Lower lobe of right lung (tissue), 2 donors: ENCODE measurements around the gene PHF21A. TPM values are rescaled to one million over a fixed set of nuclear protein-coding genes. Genes with fewer than 3 reads are reported as not detected.
"Not testable (repeated sequence)": the region's sequence is repeated elsewhere in the genome, so short reads cannot be mapped to it uniquely, and the experiment has no call there.

ENCODE experiments used
- ATAC-seq, 2 donors: fragments of 200-7000 bp; cut with Tn5 transposase; one replicate each; pipeline ENCODE4 v1.9.1; 2020 to 2022; ENCODE audit warnings: mild to moderate bottlenecking in 2 of 2, moderate library complexity in 2 of 2
- DNase-seq: peaks from one replicate; pipeline ENCODE4 v3.0.0-alpha.2; 2020
- H3K27ac ChIP-seq: fragments of 200-600 bp; one replicate; pipeline ENCODE4 v1.8.0; 2022
- H3K27me3 ChIP-seq: fragments of 200-600 bp; one replicate; pipeline ENCODE4 v1.8.0; 2022; ENCODE audit warnings: low read depth
- H3K36me3 ChIP-seq: fragments of 200-600 bp; one replicate; pipeline ENCODE4 v1.8.0; 2022; ENCODE audit warnings: mild to moderate bottlenecking
- H3K4me1 ChIP-seq: fragments of 200-600 bp; one replicate; pipeline ENCODE4 v1.8.0; 2022
- H3K4me3 ChIP-seq: fragments of 200-600 bp; one replicate; pipeline ENCODE4 v1.8.0; 2022; ENCODE audit warnings: mild to moderate bottlenecking
- H3K9me3 ChIP-seq: fragments of 200-600 bp; one replicate; pipeline ENCODE4 v1.8.0; 2022
- CTCF ChIP-seq: fragments of 200-600 bp; IDR thresholded peaks from one replicate; pipeline ENCODE4 v1.8.0; 2022; ENCODE audit warnings: antibody characterized with exemption, mild to moderate bottlenecking
- intact Hi-C: fragments of 100-400 bp; cut with DNase I; formaldehyde crosslinking; loops from one replicate; pipeline ENCODE4 v1.11.0; 2022
- total RNA-seq: library from RNA; stranded (reverse); fragmentation: NEBNext Ultra II Directional; extraction: Animal tissue kit (Norgen Biotek cat#: 25700); gene quantifications from one replicate; pipeline ENCODE4 v1.2.1, GENCODE V29; 2021
- donor health status: DM: no; HTN: yes; CAD: no; lungs with severe emphysema.

The PHF21A gene
- total RNA-seq, 1 donor from 2014 or later: 48.4 TPM

DNA sequence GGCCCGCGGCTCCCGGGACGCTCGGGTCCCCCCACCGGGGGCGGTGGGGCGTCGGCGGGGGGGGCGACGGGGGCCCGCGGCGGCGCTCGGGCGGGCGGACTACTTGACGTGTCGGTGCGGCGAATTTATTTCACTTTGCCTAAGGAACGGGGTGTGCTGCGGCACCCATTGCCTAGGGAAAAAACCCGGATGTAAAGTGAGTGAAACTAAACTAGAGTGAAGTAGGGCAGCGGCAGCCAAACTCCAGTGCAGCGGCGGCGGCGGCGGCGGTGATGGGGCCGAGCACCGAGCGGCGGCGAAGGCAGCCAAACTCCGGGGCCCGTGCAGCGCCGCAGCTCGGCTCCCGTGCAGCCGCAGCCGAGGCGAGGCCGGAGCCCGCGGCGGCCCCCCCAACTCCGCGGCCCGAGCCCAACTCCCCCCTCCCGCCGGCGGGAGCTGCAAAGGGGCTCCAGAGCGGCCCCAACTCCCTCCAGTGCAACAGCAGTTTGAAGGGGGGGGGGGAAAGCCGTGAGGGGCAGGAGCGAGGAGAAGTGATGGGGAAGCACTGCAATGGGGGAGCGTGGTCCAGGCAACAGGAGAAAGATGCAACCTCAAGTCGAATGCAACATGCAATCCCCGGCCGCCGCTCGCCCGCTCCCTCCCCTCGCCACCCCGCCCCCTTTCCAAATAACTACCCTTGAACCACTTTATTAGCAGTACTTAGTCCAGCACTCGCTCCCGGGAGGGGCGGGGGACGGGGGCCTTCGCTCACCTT is 647 bp upstream of the PHF21A start:
- TF ChIP-seq CTCF: no peak
- Histone ChIP-seq H3K27me3 (no peaks in the 10 kb centered on the region), H3K4me3 (peak overlapping the region; percentile 72), H3K4me1 (peaks cover 24% of the 10 kb centered on the region), H3K27ac (peak overlapping the region; percentile 88), H3K9me3 (no peaks in the 10 kb centered on the region), H3K36me3 (no peaks in the 10 kb centered on the region)
- peak; percentile 66 to 76 for ATAC-seq
- peak; percentile 85 for DNase-seq
- intact Hi-C loops: no loop called here

DNA sequence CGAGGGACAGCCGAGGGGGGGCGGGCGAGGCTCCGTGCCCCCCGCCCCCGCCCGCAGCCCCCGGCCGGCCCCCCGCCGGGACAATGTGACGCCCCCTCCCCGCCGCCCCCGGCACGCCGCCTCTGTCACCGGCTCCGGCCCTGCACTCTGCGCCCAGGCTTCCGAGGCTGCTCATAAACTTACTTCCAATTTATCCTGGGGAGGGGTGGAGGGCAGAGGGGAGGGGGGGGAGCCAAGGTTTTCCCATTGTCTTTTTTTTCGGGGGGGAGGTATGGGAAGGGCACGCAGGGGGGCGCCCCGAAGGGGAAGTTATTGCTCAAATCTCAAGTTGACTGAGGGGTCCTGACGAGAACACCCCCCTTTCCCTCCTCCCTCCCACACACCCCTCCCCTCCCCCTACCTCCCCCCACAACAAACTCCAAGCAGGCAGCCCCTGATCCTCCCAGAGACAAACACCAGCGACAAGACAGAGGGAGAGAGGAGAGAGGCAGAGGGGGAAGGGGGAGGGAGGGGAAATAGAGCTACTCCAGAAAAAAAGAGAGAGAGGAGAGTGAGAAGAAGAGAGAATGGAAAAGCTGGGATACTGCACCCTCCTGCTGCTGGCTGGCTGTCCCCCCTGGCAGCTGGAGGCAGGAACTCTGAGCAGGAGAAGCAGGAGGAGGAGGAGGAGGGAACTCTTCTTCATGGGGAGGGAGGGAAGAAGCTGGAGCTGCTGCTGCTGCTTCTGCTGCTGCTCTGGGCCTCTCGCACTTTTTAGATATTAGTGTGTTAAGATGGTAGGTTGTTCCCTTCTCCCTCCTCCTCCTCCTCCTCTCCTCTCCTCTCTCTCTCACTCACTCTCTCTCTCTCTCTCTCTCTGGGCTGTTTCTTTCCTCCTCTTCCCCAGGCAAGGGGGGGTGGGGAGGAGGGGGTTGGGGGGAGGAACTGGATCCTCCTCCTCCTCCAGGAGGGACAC is 631 bp downstream of the PHF21A start:
- peak overlapping the region; percentile 88 for H3K27ac ChIP-seq
- H3K36me3 ChIP-seq: no peaks in the 10 kb centered on the region
- no peaks in the 10 kb centered on the region for H3K27me3 ChIP-seq
- H3K9me3 ChIP-seq: no peaks in the 10 kb centered on the region
- H3K4me3 ChIP-seq: peak overlapping the region; percentile 72
- H3K4me1 ChIP-seq: peaks cover 36% of the 10 kb centered on the region
- intact Hi-C loops: no loop called here
- DNase-seq: peak; percentile 50
- peak; percentile 68 to 70 for ATAC-seq
- no peak for TF ChIP-seq CTCF

DNA sequence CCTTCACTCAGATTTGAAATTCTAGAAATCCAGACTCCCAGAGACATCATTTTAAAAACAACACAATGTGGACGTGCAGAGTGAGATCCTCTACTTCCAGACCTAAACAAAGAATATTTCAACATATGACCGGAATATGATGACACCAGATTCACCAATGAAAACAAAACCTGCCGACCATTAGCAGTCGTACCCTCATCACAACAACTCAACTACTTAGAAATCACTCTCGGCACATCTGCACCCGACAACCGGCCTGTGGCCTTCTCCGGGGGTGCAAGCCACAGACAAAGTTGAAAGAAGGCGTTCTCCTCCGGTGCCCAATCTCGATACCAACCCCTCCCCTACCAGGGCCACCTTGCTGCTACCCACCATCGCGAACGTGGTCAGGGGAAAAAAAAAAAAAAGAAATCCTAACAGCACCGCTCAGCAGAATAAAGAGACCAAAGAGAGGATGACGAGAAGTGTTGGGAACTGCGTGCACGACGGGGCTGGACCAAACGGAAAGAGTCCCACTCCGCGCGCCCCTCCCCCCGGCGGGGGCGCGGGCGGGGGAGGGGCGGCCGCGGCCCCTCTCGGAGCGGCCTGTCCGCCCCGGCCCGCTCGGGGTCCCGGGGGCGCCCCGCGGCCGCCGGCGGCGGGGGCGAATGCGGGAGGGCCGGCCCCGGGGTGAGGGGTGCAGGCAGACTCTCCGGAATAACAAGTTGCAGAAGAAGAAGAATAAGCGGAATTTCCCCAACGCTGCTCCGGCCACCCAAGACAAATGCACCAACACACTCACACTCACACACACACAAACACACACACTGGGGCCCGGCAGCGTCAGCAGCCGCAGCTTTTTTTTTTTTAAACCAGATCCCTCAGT is 1.7 kb downstream of the PHF21A start:
- ATAC-seq (peak in 1 of 2 donors; percentile 6), DNase-seq (peak; percentile 59)
- H3K4me3 ChIP-seq: peak overlapping the region; percentile 72
- H3K27me3 ChIP-seq: no peaks in the 10 kb centered on the region
- peak overlapping the region; percentile 88 for H3K27ac ChIP-seq
- peaks cover 47% of the 10 kb centered on the region for H3K4me1 ChIP-seq
- H3K9me3 ChIP-seq: no peaks in the 10 kb centered on the region
- H3K36me3 ChIP-seq: no peaks in the 10 kb centered on the region
- intact Hi-C loops: no loop called here
- no peak for TF ChIP-seq CTCF

- Histone ChIP-seq H3K4me1 (peaks cover 54% of the 10 kb centered on the region), H3K27me3 (no peaks in the 10 kb centered on the region), H3K27ac (peak overlapping the region; percentile 88), H3K9me3 (no peaks in the 10 kb centered on the region), H3K4me3 (peak overlapping the region; percentile 72), H3K36me3 (no peaks in the 10 kb centered on the region)
- TF ChIP-seq CTCF: no peak
- ATAC-seq: no peak
- intact Hi-C loops: no loop called here
- DNase-seq: no peak
Measured at GRCh38 chr11:46118702-46119351, 2.4 kb downstream of the PHF21A start.

GRCh38 chr11:46117842-46118241 is 3.4 kb downstream of the PHF21A start:
- DNase-seq (no peak), ATAC-seq (no peak)
- Histone ChIP-seq H3K4me3 (no peak overlapping the region), H3K36me3 (no peaks in the 10 kb centered on the region), H3K4me1 (peaks cover 63% of the 10 kb centered on the region), H3K27ac (no peak overlapping the region), H3K27me3 (no peaks in the 10 kb centered on the region), H3K9me3 (no peaks in the 10 kb centered on the region)
- intact Hi-C loops: no loop called here
- no peak for TF ChIP-seq CTCF

DNA sequence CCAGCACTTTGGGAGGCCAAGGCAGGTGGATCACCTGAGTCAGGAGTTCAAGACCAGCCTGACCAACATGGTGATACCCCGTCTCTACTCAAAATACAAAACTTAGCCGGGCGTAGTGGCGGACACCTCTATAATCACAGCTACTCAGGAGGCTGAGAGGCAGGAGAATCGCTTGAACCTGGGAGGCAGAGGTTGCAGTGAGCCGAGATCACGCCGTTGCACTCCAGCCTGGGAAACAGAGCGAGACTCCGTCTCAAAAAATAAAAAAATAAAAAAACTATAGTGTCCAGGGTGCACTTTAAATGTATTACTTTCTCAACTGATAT is 4.6 kb downstream of the PHF21A start:
- H3K36me3 ChIP-seq, ATAC-seq, DNase-seq, H3K9me3 ChIP-seq, H3K27me3 ChIP-seq, H3K27ac ChIP-seq, intact Hi-C loops, H3K4me3 ChIP-seq: not testable (repeated sequence)
- peaks cover 68% of the 10 kb centered on the region for H3K4me1 ChIP-seq
